ENCODE results near the gene PFDN4. TPM values are rescaled to one million over a fixed set of nuclear protein-coding genes. Genes with fewer than 3 reads are reported as not detected.
"Not testable (repeated sequence)": the region's sequence is repeated elsewhere in the genome, so short reads cannot be mapped to it uniquely, and the experiment has no call there.

PFDN4 gene
- polyA plus RNA-seq, 1 experiment, result 104 TPM

- H3K27me3 ChIP-seq (ENCODE audit: control insufficient read depth, insufficient read depth, low read length), result no peaks in the 10 kb centered on the region
- CTCF ChIA-PET, result interaction anchor here (1.3 to 2.1 kb wide), 3 partner anchors 55 to 387 kb away, joined by 4 to 8 read pairs (median 5); partner anchors contain the start of gene PFDN4
- H3K9me3 ChIP-seq (ENCODE audit: control insufficient read depth, insufficient read depth, low read length), result no peaks in the 10 kb centered on the region
- no peak overlapping the region for H3K4me3 ChIP-seq (ENCODE audit: low read depth, low read length)
- H3K27ac ChIP-seq (ENCODE audit: low read depth, low read length), result no peak overlapping the region
- TF ChIP-seq CTCF (IDR thresholded peaks at IDR 0.05; ENCODE audit: low read depth, low read length), result no peak
- POLR2A ChIA-PET, result interaction anchor here (0.6 to 1.8 kb wide), 5 partner anchors 15 to 93 kb away, joined by 3 to 5 read pairs (median 3); partner anchors contain the start of gene PFDN4
- DNase-seq (ENCODE audit: low read depth, low spot score), result no peak
Measured at GRCh38 chr20:54262671-54263070, 54.8 kb downstream of the PFDN4 start.

- DNase-seq (ENCODE audit: low read depth, low spot score), result peak; percentile 46
- POLR2A ChIA-PET, result interaction anchor here (0.6 to 1.8 kb wide), 5 partner anchors 15 to 93 kb away, joined by 3 to 5 read pairs (median 3); partner anchors contain the start of gene PFDN4
Measured at GRCh38 chr20:54263116-54263690, 55.3 kb downstream of the PFDN4 start.

DNA sequence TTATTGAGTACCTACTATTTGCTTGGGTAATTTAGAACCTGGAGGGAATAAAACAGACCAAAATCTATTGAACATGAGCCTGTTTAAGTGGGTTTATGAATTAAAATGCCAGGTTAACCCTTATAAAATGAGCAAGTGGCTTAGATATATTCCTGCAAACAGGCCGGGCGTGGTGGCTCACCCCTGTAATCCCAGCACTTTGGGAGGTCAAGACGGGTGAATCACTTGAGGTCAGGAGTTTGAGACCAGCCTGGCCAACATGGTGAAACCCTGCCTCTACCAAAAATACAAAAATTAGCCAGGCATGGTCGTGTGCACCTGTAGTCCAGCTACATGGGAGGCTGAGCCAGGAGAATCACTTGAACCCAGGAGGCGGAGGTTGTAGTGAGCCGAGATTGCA is 57.9 kb downstream of the PFDN4 start:
- H3K4me3 ChIP-seq (ENCODE audit: low read depth, low read length); H3K9me3 ChIP-seq (ENCODE audit: control insufficient read depth, insufficient read depth, low read length); H3K27ac ChIP-seq (ENCODE audit: low read depth, low read length); DNase-seq (ENCODE audit: low read depth, low spot score); POLR2A ChIA-PET; H3K27me3 ChIP-seq (ENCODE audit: control insufficient read depth, insufficient read depth, low read length): not testable (repeated sequence)
- CTCF ChIA-PET, result interaction anchor here (1.9 kb wide), 1 partner anchor 46 kb away, joined by 5 read pairs; no protein-coding TSS in a partner anchor

More at GRCh38 chr20:54263116-54263690, 55.3 kb downstream of the PFDN4 start:
- Histone ChIP-seq H3K9me3 (ENCODE audit: control insufficient read depth, insufficient read depth, low read length) (no peaks in the 10 kb centered on the region), H3K27me3 (ENCODE audit: control insufficient read depth, insufficient read depth, low read length) (no peaks in the 10 kb centered on the region), H3K27ac (ENCODE audit: low read depth, low read length) (no peak overlapping the region), H3K4me3 (ENCODE audit: low read depth, low read length) (no peak overlapping the region)
- no peak for TF ChIP-seq CTCF (IDR thresholded peaks at IDR 0.05; ENCODE audit: low read depth, low read length)
- CTCF ChIA-PET, result interaction anchor here (1.3 to 2.1 kb wide), 4 partner anchors 44 to 387 kb away, joined by 4 to 8 read pairs (median 5); partner anchors contain the start of gene PFDN4

DNA sequence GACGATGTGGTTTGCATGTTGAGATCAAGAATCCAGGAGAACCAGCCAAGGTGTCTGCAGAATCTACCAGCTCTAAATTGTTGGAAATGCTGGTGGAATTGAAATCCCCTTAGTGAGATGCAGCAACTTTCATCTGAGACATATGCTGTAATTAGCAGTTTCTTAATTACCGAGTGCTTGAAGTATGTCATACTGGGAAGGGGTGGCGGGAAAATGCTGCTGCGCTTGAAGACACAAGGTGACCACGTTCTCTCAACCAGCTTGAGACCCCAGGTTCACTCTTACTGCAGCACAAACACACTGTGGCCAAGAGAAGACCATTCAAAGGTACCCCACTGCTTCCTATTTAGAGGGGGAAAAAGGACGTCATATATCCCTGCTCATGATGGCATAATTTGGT is 59.0 kb downstream of the PFDN4 start:
- ChIA-PET CTCF (interaction anchor here (1.9 kb wide), 1 partner anchor 47 kb away, joined by 5 read pairs; no protein-coding TSS in a partner anchor), POLR2A (no interaction called here)
- Histone ChIP-seq H3K27me3 (ENCODE audit: control insufficient read depth, insufficient read depth, low read length) (no peaks in the 10 kb centered on the region), H3K9me3 (ENCODE audit: control insufficient read depth, insufficient read depth, low read length) (no peaks in the 10 kb centered on the region), H3K4me3 (ENCODE audit: low read depth, low read length) (no peak overlapping the region), H3K27ac (ENCODE audit: low read depth, low read length) (no peak overlapping the region)
- DNase-seq (ENCODE audit: low read depth, low spot score), result no peak
- no peak for TF ChIP-seq CTCF (IDR thresholded peaks at IDR 0.05; ENCODE audit: low read depth, low read length)

GRCh38 chr20:54267483-54268003 is 59.7 kb downstream of the PFDN4 start:
- no peak for TF ChIP-seq CTCF (IDR thresholded peaks at IDR 0.05; ENCODE audit: low read depth, low read length)
- Histone ChIP-seq H3K4me3 (ENCODE audit: low read depth, low read length) (no peak overlapping the region), H3K27ac (ENCODE audit: low read depth, low read length) (no peak overlapping the region), H3K9me3 (ENCODE audit: control insufficient read depth, insufficient read depth, low read length) (no peaks in the 10 kb centered on the region), H3K27me3 (ENCODE audit: control insufficient read depth, insufficient read depth, low read length) (no peaks in the 10 kb centered on the region)
- no peak for DNase-seq (ENCODE audit: low read depth, low spot score)
- ChIA-PET CTCF (interaction anchor here (0.6 kb wide), 1 partner anchor 400 kb away, joined by 3 read pairs; no protein-coding TSS in a partner anchor), POLR2A (no interaction called here)

Measured in AG04450 (cell line).